Activated naive CD4-positive, alpha-beta T cell treated with anti-CD3 and anti-CD28 coated beads, Interleukin-2, amount 50 U/mL, for 24 hours (primary cell): Measurements from ENCODE around the gene MAPK12.

Experiments used
- H3K27ac Mint-ChIP-seq: one replicate; pipeline ENCODE4 v1.8.0; 2021; ENCODE audit warnings: mild to moderate bottlenecking, mixed read lengths
- H3K27me3 Mint-ChIP-seq: one replicate; pipeline ENCODE4 v1.8.0; 2021; ENCODE audit warnings: mixed read lengths
- H3K36me3 Mint-ChIP-seq: one replicate; pipeline ENCODE4 v1.8.0; 2021; ENCODE audit warnings: mixed read lengths
- H3K4me1 Mint-ChIP-seq: one replicate; pipeline ENCODE4 v1.8.0; 2021; ENCODE audit warnings: mixed read lengths
- H3K4me3 Mint-ChIP-seq: one replicate; pipeline ENCODE4 v1.8.0; 2021; ENCODE audit warnings: mild to moderate bottlenecking, mixed read lengths
- H3K9me3 Mint-ChIP-seq: one replicate; pipeline ENCODE4 v1.8.0; 2021; ENCODE audit warnings: mixed read lengths

The MAPK12 gene

DNA sequence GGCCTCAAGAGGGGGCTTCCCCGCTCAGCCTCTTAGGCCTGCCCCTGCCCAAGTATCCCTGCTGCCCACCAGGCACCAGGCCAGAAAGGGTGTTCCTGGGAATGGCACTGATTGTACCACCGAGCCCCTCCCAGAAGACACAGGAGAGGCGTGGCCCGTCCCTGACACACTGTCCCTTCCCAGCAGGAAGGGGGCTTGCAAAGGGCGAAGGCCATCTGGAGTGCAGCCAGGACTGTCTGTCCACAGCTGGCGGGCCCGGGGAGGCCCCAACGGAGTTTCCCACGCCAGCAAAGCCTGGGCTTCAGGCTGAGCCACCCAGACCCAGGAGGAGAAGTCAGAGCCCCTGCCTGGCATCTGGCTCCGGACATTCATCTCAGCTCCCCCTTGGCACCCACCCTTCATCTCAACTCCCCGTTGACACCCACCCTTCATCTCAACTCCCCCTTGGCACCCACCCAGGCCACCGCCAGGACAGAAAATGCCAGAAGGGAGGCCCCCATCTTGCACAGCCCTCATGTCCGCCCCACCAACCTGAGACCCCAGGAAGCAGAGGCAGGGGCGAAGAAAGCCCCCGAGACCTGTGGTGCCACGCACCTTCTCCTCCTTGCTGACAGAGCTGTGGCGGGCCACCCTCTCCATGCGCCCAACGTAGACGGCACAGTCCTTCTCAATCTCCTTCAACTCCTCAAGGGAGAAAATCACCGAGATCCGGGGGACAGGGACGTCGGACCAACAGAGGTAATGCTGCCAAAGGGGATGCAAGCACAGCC is 36.1 kb downstream of the MAPK12 start:
- Mint-ChIP-seq H3K36me3 (peaks cover 5% of the 10 kb centered on the region), H3K4me1 (no peaks in the 10 kb centered on the region), H3K27me3 (no peaks in the 10 kb centered on the region), H3K27ac (no peak overlapping the region), H3K9me3 (no peaks in the 10 kb centered on the region), H3K4me3 (no peak overlapping the region)

DNA sequence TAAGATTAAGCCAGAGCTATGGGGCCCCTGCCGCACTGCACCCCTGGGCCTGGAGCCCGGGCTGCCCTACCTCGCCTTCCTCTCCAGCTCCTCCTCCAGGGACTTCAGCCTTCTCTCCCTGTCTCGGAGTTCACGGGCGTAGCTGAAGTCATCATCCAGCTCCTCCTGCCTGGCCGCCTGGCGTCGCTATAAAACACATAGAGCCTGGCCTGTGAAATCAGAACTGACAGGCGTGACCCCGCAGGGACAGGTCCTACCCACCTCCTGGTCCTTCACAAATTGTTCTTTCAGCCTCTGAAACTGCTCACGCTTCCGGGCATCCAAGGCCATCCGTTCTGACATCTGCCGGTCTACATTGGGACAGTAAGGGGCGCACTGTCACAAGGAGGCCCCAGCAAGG is 37.4 kb downstream of the MAPK12 start:
- Mint-ChIP-seq H3K9me3 (no peaks in the 10 kb centered on the region), H3K27ac (peak overlapping the region; percentile 30), H3K4me1 (no peaks in the 10 kb centered on the region), H3K4me3 (no peak overlapping the region), H3K27me3 (no peaks in the 10 kb centered on the region), H3K36me3 (peaks cover 5% of the 10 kb centered on the region)

GRCh38 chr22:50222508-50222907 is 39.0 kb downstream of the MAPK12 start:
- H3K36me3 Mint-ChIP-seq = peaks cover 5% of the 10 kb centered on the region
- H3K27me3 Mint-ChIP-seq = no peaks in the 10 kb centered on the region
- H3K4me1 Mint-ChIP-seq = no peaks in the 10 kb centered on the region
- no peak overlapping the region for H3K27ac Mint-ChIP-seq
- H3K9me3 Mint-ChIP-seq = no peaks in the 10 kb centered on the region
- no peak overlapping the region for H3K4me3 Mint-ChIP-seq

DNA sequence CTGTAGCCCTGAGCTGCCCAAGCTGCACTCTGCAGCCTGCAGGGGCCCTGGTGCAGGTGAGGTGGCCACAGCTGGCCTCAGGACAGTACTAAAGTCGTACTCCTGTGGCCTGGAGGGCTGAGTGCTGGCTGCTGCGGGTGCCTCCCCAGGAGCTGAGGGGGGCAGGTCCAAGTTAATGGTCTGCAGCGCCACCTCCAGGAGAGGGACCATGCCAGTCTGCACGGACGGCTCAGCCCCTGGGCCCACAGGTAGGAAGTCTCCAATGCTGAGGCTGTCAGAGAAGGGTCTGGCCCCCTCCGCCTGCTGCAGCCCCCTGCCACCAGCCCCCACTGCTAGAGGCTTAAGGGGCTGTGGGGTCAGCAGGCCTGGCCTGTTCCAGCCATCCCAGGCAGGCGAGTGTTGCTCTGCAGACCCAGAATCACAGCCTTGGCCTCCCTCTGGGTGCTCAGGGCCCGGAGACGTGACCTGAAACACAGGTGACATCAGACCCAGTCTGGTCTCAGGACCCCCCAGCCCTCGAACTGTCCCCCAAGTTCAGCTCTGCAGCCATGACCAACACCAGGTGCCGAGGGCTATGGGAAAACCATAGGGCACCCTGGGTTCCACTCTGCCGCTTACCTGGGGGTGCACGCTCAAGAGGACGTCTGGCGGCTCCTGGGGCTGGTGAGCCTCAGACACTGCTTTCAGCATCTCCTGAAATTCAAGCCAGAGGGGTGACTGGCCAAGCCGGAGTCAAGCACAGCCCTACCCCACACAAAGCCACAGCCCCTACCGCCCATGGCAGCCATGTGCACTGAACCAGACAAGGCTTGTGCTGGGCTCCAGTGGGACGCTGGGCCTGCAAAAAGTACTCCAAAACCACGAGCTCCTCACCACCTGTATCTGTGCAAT is 39.8 kb downstream of the MAPK12 start:
- Mint-ChIP-seq H3K9me3 (no peaks in the 10 kb centered on the region), H3K27ac (no peak overlapping the region), H3K4me3 (no peak overlapping the region), H3K27me3 (no peaks in the 10 kb centered on the region), H3K36me3 (peaks cover 5% of the 10 kb centered on the region), H3K4me1 (no peaks in the 10 kb centered on the region)

DNA sequence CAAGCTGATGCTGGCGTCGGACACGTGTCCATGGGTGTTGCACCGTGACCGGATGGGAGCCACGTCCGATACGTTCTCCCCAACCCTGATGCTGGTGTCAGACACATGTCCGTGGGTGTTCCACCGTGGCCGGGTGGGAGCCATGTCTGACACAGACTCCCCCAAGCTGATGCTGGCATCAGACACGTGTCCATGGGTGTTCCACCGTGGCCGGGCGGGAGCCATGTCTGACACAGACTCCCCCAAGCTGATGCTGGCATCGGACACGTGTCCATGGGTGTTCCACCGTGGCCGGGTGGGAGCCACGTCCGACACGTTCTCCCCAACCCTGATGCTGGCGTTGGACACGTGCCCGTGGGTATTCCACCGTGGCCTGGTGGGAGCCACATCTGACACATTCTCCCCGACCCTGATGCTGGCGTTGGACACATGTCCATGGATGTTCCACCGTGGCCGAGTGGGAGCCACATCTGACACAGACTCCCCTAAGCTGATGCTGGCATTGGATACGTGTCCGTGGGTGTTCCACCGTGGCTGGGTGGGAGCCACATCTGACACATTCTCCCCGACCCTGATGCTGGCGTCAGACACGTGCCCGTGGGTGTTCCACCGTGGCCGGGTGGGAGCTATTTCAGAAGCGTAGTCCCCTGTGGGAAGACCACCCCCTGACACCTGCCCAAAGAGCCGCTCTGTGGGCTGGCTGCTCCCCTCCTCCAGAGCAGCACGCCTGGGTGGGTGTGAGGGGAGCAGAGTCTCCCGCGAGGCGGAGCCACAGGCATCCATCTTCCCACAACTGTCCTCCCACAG is 40.7 kb downstream of the MAPK12 start:
- Mint-ChIP-seq H3K4me3 (no peak overlapping the region), H3K36me3 (peaks cover 5% of the 10 kb centered on the region), H3K9me3 (no peaks in the 10 kb centered on the region), H3K27me3 (no peaks in the 10 kb centered on the region), H3K4me1 (no peaks in the 10 kb centered on the region), H3K27ac (no peak overlapping the region)

DNA sequence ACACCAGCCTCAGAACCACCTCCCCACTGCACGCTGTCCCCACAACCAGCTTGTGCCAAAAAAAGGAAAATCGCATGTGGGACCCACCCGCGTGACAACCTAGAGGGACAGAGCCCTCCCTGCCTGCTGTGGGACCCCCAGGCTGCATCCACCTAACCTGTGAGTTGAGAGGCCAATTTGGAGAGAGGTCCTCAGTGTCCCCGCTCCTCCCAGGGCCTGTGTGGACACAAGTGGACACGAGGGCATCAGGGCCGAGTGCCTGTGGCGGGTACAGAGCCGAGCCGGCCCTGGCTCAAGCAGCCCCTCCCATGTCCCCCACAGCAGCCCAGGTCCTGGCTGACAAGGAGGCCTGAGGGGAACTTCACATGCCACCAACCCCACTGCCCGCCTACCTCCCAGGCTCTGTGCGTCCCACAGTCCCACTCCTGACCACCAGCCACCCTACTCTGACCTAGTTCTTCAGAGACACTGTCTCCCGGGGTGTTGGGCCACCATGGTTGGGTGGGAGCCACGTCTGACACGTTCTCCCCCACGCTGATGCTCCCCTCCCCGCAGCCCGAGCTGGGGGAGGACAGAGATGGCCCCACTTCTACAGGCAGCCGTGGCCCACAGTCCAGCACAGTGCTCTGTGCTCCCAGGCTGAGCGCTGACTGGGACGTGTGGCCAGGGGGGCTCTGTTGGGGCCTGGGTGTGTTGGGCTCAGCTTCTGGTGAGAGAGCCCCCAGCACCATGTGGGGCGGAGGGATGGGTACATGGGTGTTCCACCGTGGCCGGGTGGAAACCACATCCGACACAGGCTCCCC is 41.5 kb downstream of the MAPK12 start:
- H3K4me3 Mint-ChIP-seq = no peak overlapping the region
- H3K36me3 Mint-ChIP-seq = peaks cover 5% of the 10 kb centered on the region
- H3K27ac Mint-ChIP-seq = no peak overlapping the region

DNA sequence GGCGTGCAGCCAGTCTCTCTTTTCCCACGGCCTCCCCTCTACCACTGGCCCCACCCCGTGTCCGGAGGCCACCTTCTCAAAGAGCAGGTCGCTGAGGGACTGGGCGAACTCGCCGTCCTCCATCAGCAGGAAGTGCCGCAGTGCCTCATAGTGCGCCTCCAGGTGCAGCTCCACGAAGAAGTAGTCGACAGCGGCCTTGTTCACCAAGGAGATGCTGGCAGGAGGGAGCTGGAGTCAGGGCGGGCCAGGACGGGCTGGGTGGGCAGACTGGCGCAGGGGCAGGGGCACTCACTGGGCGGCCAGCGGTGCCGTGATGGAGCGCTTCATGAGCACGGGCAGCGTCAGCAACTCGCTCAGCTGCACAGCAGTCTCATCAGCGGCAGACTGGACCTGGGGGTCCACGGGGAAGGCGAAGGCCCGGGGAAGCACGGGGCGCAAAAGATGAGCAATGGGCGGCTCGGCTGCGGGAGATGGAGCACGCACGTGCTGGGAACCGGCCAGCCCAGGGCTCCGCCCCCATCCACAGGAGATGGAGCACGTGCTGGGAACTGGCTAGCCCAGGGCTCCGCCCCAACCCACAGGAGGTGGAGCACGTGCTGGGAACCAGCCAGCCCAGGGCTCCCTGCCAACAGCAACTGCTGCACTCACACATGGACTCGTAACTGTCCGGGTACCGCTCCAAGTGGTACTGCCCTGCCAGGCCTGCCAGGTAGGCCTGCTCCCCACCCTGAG is 42.3 kb downstream of the MAPK12 start:
- Mint-ChIP-seq H3K9me3 (no peaks in the 10 kb centered on the region), H3K4me1 (peaks cover 5% of the 10 kb centered on the region), H3K36me3 (peaks cover 4% of the 10 kb centered on the region), H3K27ac (no peak overlapping the region), H3K27me3 (no peaks in the 10 kb centered on the region), H3K4me3 (no peak overlapping the region)

More for the DNA sequence above, 41.5 kb downstream of the MAPK12 start:
- Mint-ChIP-seq H3K27me3 (no peaks in the 10 kb centered on the region), H3K9me3 (no peaks in the 10 kb centered on the region), H3K4me1 (peaks cover under 1% of the 10 kb centered on the region)

- H3K27ac Mint-ChIP-seq = no peak overlapping the region
- peaks cover 11% of the 10 kb centered on the region for H3K4me1 Mint-ChIP-seq
- H3K4me3 Mint-ChIP-seq = no peak overlapping the region
- no peaks in the 10 kb centered on the region for H3K27me3 Mint-ChIP-seq
- peaks cover 3% of the 10 kb centered on the region for H3K36me3 Mint-ChIP-seq
- no peaks in the 10 kb centered on the region for H3K9me3 Mint-ChIP-seq
Observed at GRCh38 chr22:50218153-50218995, 43.1 kb downstream of the MAPK12 start.

- Mint-ChIP-seq H3K36me3 (peaks cover 6% of the 10 kb centered on the region), H3K27ac (no peak overlapping the region), H3K4me3 (no peak overlapping the region)
Observed at GRCh38 chr22:50217543-50218152, 43.8 kb downstream of the MAPK12 start.

DNA sequence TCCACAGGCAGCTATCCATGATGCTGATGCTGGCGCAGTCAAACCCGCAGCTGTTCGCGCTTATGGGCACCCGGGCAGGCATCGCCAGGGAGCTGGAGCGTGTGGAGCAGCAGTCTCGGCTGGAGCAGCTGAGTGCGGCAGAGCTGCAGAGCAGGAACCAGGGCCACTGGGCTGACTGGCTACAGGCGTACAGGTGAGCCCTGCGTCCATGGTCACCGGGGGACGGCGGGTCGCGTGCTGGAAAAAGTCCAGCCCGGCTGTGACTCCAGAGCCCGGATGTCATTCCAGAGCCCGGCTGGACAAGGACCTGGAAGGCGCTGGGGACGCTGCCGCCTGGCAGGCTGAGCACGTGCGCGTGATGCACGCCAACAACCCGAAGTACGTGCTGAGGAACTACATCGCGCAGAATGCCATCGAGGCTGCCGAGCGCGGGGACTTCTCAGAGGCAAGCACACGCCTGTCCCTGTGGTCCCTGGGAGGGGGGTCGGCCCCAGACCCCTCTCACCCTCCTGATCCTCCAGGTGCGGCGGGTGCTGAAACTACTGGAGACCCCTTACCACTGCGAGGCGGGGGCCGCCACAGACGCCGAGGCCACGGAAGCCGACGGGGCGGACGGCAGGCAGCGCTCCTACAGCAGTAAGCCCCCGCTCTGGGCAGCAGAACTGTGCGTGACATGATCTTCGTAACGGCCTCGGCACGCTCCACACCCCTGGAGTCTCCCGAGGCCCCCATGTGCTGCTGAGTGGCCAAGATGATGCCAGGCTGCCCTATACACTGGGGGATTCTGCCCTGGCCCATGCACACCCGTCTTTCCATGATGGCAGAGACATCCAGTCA is 44.6 kb downstream of the MAPK12 start:
- no peaks in the 10 kb centered on the region for H3K9me3 Mint-ChIP-seq
- no peak overlapping the region for H3K4me3 Mint-ChIP-seq
- H3K27me3 Mint-ChIP-seq = no peaks in the 10 kb centered on the region
- H3K4me1 Mint-ChIP-seq = peaks cover 20% of the 10 kb centered on the region
- H3K27ac Mint-ChIP-seq = no peak overlapping the region
- H3K36me3 Mint-ChIP-seq = peaks cover 6% of the 10 kb centered on the region

More at GRCh38 chr22:50217543-50218152, 43.8 kb downstream of the MAPK12 start:
- H3K27me3 Mint-ChIP-seq = no peaks in the 10 kb centered on the region
- no peaks in the 10 kb centered on the region for H3K9me3 Mint-ChIP-seq
- H3K4me1 Mint-ChIP-seq = peaks cover 18% of the 10 kb centered on the region

DNA sequence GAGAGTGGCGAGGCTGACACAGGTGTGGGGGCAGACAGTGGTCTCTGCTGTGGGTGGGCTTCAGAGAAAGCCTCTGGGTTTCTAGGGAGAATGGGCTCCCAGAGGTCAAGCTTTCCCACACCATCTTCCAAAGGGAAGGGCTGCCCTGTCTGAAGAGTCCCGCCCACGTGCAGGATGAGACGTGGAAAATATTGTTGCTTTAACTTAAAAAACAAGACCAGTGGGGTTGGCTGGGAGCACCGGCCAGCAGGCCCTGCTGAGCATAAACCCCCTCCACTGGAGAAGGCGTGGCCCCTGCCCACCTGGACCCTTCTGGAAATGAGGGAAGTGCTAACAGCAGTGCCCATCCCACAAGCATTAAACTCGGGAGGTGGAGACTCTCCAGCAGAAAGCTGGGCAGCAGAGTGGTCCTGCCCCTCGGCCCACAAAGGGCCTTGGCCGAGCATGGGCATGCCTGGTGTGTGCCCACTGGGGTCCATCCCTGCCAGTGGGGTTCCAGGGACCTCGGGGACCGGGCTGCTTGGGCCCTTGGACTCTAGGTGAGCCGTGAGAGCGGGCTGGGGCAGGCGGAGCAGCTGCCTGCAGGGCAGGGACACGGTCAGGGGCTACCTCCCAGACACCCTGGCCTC is 45.3 kb downstream of the MAPK12 start:
- no peaks in the 10 kb centered on the region for H3K9me3 Mint-ChIP-seq
- H3K36me3 Mint-ChIP-seq = peaks cover 6% of the 10 kb centered on the region
- H3K27me3 Mint-ChIP-seq = no peaks in the 10 kb centered on the region
- no peak overlapping the region for H3K27ac Mint-ChIP-seq
- H3K4me1 Mint-ChIP-seq = peaks cover 20% of the 10 kb centered on the region
- no peak overlapping the region for H3K4me3 Mint-ChIP-seq

GRCh38 chr22:50215297-50216054 is 46.0 kb downstream of the MAPK12 start:
- H3K4me3 Mint-ChIP-seq = no peak overlapping the region
- H3K27ac Mint-ChIP-seq = no peak overlapping the region
- H3K4me1 Mint-ChIP-seq = peaks cover 20% of the 10 kb centered on the region
- peaks cover 6% of the 10 kb centered on the region for H3K36me3 Mint-ChIP-seq
- no peaks in the 10 kb centered on the region for H3K27me3 Mint-ChIP-seq
- no peaks in the 10 kb centered on the region for H3K9me3 Mint-ChIP-seq
